NCI-H146 (cell line): Measurements from ENCODE around the gene NCAM2.

ENCODE experiments used
- DNase-seq: peaks from one replicate; lab custom pipeline; 2025; lab: John Stamatoyannopoulos, UW

Gene NCAM2

DNA sequence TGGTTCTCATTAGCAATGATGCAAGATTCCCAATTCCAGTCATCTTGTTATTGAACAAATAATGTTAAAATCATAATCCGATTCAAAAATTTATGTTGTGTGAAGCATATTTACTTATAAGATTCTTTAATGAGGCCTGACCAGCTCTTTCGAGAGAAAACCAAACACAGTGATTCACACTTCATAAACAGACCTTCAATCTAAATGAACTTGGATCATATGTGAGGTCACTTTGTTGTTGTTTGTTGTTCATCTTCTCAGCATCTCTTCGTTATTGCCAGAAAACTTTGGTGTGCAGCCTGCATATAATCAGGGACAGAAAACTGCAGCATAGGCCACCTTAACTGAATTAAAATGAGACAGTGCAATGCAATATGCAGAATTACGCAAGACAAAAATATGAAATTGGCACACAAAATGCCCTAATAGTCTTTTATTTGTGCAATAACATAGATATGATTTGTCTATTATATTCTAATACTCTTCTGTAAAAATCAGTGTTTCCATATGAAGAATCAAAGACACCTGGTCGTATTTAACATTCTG, 30.1 kb downstream of the NCAM2 start:
- no peak for DNase-seq

- DNase-seq = peak; percentile 32
Observed at GRCh38 chr21:21029164-21029563, 31.0 kb downstream of the NCAM2 start.

DNA sequence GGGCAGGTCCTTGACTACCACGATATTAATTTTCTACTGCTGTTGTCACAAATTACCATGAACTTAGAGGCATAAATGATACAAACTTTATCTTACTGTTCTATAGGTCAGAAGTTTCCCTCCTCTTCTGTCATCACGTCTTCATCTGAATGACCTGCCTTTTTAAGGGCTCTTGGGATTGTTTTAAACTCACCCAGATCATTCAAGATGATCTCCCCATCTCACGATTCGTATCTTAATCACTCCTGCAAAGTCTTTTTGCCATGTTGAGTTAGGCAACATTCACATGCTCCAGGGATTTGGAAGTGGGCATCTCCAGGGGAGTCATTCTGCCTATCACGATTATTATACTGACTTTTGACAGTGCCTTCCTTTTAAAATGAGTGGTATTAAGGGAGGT, 32.1 kb downstream of the NCAM2 start:
- DNase-seq = no peak

DNA sequence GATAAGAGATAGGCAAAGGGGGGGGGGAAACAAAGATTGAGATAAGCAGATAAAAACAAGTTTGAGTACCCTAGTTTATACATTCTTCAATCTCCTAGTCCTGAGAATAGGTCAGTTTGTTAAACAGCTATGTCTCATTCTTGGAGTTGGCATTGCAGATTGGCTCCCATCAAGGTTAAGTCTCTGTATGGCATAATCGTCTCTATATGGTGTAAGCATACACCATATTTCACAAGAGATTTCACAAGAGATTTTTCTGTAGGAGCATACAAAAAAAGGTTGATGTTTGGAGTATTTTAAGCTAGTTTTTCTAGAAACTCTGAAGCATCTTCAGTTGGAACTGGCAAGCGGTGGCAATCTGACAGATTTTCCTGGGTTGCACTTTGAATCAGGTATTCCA, 35.8 kb downstream of the NCAM2 start:
- no peak for DNase-seq

DNA sequence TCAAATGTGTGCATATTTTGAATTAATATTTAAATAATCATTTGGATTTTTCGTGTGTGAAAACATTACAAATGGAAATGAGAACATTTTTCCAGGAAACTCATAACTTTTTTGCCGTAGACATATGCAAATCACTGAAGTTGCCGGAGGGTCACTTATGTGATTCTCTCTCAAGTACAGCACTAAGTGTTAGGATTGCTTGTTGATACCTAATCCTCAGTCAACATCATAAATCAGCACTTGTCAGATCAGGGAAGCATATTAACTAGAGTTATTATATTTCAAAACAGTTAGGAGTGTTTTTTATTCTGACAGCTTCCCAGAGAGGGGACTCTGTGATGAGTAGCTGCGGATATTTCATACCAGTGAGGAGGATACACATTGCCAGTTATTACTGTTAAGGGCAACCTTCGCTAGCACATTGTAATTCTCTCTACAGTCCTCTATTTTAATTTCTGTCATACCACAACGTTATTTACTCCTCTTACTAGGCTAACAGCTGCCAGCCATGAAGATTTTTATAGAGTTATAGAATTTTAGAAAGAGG, 41.5 kb downstream of the NCAM2 start:
- no peak for DNase-seq

GRCh38 chr21:21045518-21045917, 47.3 kb downstream of the NCAM2 start:
- DNase-seq = no peak

DNA sequence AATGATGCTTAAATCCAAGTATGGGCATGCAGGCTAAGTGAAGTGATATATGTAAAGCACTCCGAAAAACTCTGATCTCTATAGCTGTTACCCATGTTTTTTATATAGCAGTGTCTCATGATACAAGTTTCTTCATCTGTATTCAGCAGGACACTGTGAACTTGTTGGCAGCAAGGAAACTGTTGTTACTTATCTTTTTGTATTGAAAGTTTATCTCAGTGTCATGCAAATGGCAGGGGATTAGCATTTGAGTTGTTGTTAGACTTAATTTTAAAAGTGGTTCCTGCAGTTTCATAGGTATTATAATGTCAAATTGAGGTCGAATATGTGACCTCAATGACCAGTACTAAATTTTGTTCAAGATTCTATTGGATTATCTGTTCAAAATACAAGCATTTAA, 47.9 kb downstream of the NCAM2 start:
- no peak for DNase-seq

GRCh38 chr21:21051109-21052055, 53.2 kb downstream of the NCAM2 start:
- no peak for DNase-seq

- DNase-seq = no peak
Observed at GRCh38 chr21:21052672-21053071, 54.5 kb downstream of the NCAM2 start.

DNA sequence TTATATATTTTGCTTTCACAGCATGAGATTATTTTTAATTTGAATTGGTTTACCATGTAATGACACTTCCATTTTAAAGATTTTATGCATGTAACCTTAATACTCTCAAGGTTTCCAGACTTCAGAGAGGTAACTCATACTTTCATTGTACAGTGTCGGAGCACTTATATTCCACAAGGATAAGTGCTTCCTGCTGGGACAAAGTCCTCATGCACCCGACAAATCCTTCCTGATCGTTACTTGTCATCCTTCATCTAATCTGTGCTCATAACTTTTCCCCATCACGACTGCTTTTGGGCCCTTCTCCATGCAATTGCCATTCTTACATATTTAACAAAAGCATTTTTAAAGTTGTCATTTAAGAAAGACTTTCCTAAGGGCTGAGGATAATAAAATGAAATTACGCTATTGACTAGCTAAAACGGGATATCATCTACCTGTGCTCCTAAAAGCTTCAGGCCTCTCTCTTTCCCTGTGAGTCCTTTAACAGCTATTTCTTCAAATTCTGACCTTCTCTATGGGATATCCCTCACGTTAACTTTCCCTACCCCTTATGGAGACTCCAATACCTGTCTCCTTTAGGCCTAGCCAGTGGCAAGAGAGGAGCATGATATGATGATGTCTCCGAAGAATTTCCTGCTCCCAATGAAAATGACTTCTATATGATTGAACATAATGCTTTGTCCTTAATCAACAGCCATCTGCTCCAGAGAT, 59.3 kb downstream of the NCAM2 start:
- peak; percentile 31 for DNase-seq

GRCh38 chr21:21063828-21064227, 65.6 kb downstream of the NCAM2 start:
- no peak for DNase-seq

DNA sequence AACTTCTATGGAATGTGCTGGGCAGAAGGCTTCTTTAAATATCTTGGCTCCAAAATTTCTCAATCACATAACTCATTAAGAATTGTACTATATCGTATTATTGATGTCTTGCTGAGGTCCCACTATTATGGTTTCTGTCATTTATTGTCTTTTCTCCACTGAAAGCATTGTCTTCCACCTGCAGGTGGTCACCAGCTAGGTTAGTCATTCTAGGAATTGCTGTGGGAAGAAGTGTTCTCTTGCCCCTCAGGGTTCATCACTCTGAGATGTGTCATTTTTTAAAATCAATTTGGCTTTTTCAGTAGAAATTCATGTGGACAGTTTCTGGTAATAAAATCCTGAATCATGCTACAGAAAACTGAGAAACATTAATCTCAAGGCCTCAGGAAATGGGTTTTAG, 66.1 kb downstream of the NCAM2 start:
- DNase-seq = peak; percentile 10

- no peak for DNase-seq
Observed at GRCh38 chr21:21067375-21067774, 69.2 kb downstream of the NCAM2 start.

- DNase-seq = no peak
Observed at GRCh38 chr21:21074305-21074704, 76.1 kb downstream of the NCAM2 start.

GRCh38 chr21:21076051-21076450, 77.8 kb downstream of the NCAM2 start:
- no peak for DNase-seq

DNA sequence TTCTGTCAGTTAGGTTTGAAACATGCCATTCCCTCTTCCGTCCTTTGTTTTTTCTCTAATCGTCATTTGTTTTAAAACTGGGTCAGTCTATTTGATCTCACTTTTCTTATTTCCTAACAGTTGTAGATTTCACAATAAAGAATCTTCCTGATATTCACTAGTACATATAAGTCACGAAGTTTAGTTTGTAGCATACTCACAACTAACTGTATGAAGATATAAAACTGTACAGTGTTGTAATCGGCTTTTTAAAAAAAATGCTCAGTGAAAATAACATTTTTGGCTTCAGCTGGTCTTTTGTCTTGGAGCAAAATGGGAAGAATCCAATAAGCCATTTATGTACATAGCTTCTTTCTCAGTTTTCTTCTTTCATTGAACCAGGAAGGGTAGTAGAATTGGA, 78.3 kb downstream of the NCAM2 start:
- no peak for DNase-seq

DNA sequence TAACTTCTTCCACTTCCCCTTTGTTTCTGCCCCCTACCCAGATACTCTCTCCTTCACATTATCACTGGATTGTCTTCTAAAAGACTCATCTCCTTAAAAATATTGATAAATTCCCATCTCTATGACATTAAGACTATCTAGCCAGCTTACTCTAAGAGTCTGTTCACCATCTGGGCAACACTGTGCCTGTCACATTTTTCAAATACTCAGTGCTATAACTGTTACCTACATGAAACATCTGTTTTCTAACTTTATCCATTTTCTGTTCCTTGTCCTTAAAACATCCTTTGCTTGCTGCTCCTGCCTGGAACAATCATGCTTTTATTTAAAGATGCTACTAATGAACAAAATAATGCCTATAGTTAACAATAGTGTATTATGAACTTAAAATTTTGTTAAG, 81.4 kb downstream of the NCAM2 start:
- DNase-seq = no peak

GRCh38 chr21:21084179-21084578, 86.0 kb downstream of the NCAM2 start:
- no peak for DNase-seq

DNA sequence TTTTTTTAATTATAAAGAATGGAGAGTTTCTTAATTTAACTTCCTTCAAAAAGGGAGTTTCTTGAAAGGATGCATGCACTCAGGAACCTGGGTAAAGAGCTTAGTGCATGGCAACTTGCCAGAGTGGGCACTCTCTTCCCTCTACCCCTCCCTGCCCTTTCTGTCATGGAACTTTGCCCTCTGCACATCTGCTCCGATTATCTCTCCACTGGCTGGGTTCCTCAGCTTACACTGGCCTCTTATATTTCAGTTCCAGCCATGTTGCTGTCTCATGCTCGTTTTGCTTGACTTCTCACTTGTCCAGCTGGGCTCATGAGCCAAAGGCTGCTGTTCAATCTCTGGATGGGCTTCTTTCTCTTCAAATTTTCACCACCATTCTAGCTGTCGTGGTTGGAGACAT, 87.0 kb downstream of the NCAM2 start:
- DNase-seq = no peak

DNA sequence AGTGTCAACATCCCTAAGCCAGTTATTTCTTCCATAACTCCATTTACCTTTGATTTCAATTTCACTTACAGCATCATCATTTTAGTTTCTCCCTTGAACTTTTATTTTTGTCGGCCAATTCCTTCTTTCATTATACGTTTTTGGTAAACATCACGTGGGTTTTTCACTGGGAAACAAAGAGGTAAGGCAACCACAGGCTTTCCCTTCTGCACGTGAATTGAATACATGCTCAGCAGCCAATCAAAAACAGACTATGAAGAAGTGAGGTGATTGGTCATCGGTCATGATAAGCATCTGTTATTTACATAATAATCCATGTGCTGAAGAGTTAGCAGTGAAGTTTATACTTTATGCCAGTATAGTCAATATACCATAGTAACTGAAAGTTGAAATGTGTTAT, 98.7 kb downstream of the NCAM2 start:
- DNase-seq = no peak

GRCh38 chr21:21097466-21097865, 99.3 kb downstream of the NCAM2 start:
- DNase-seq = no peak

DNA sequence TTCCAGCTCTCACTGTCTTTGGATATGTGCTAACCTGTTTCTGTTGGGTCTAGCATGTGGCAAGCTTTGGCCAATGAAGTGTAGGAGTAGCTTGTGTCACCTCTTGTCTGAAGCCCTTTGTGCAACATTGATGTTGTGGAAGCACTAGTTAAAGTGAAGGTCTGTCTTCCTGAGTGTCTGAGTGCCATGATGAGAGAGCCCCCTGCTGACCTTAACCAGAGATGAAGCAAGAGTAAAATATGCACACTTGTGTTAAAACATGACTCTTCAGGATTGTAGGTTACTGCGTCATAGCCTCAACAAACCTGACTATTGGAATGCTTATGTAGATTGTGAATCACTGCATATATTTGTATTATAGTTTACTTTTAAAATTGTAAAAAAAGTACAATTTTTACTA, 103.7 kb downstream of the NCAM2 start:
- DNase-seq = peak; percentile 41

- no peak for DNase-seq
Observed at GRCh38 chr21:21102896-21103295, 104.7 kb downstream of the NCAM2 start.
